D341Med (cell line): Measurements from ENCODE around the gene TMA7.
A peak's percentile ranks its signal among the peaks of the same experiment; 100 is the strongest.
"Not testable (repeated sequence)": the region's sequence is repeated elsewhere in the genome, so short reads cannot be mapped to it uniquely, and the experiment has no call there.

Experiments
- DNase-seq: peaks from one replicate; pipeline ENCODE4 v3.0.0; 2012; ENCODE audit warnings: low spot score

The TMA7 gene

DNA sequence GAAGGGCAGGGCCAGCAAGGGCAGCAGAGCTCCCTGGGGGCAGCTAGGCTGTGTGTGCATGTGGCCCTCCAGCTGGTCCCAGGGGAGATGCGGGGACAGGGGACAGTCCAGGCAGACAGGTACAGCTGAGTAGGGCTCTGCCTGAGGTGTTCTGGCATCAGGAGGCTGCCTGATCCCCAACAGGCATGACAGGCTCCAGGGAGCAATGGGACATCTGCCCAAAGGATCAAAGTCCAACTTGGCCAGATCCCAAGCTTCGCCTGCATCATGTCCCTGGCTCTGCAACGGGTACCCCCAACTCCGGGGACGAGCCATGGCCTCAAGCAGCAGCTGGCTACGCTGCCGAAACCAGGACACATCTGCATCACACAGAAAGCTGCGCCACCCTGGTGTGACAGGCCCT lies 28.3 kb downstream of the TMA7 start:
- no peak for DNase-seq

DNA sequence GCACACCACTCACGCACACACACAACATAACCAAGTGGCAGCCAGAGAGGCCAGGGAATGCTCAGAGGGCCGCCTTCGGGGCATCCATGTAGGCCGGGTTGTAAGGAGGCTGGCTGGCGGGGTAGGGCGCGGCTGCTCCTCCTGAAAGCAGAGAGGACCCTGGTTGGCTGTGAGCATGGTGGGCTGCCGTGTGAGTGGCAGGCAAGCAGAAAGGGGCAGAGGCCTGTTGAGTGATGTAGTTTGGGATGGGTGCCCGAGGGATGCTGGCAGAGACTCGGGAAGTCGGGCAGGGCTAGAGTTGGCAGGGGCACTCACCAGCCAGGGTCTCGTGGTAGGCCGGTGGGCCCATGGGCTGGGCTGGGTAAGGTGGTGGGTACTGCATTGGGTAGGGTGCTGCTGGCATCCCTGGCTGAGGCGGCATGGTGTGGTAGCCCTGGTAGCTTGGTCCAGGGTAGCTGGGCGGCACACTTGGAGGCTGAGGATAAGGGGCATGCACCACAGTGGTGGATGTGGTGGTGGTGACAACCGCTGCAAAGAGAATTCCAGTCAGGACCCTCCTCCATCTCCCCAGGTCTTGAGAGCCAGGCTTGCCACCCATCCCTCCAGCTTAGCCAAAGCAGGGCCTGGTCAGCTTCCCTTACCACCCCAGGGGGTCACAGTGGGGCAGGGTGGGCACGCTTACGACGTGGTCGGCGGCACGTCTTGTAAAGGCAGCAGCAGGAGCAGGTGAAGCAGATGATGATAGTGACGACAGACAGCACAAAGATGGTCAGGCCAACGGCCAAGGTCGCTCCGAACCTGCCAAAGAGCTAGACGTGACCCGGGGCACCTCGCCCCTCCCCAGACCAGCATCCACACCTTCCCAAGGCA lies 29.2 kb downstream of the TMA7 start:
- DNase-seq = no peak

DNA sequence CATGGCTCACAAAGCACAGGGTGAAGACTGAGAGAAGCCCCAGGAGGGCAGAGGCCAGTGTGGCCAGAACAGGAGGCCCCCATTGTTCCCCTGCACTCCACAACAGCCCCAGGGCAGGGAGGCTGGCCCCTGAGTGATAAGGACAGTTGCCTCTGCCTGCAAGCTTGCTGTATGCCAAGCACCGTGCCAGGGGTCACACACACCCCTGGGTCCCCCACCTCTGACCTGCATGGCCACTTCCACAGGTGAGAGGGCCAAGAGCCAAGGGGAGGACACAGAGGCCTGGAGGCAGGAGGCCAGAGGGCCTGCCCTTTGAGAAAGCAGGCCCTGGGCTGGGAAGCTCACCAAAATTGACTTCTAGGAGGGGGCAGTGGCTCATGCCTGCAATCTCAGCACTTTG lies 30.2 kb downstream of the TMA7 start:
- DNase-seq = no peak

DNA sequence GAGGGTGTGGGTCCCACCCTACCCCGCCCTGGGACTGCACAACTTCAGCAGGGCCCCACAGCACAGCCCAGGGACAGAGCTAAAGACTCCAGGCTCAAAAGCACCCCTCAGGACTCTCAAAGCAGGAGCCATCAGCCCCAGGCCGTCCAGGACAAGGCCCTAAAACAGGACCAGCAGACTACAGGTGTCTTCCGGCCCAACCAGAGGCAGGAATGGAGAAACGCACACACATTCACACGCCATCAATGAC lies 32.5 kb downstream of the TMA7 start:
- peak; percentile 69 for DNase-seq

DNA sequence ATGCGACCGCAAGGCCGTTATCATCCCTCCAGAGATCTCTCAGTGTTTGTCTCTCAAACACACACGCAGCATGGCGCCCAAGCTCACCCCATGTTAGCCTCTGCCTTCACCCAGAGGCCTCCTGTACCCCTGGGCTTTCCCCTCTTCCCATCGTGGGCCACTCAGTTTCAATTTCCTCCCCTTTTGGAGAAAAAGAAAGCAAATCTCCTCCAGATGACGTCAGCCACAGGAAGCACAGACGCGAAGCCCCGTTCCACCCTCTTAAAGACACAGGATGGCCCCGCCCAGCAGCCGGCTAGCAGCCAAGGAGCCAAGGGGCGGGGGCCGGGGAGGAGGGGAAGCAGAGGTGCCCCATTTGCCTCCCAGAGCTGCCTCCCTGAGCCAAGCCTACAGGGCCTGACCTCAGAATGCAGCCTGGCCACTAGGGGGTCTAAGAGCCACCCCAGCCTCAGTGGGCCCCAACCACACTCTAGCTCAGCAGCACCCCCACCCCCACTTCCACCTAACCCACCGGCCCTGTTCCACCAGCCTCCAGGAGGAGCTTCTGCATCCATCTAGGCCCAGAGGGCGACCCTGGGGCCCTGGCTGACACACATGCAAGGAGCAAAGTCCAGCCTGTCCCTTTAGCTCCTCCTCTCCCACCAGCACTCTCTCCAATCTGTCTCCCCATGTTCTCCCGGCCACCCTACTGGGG lies 33.0 kb downstream of the TMA7 start:
- DNase-seq = peak; percentile 96

DNA sequence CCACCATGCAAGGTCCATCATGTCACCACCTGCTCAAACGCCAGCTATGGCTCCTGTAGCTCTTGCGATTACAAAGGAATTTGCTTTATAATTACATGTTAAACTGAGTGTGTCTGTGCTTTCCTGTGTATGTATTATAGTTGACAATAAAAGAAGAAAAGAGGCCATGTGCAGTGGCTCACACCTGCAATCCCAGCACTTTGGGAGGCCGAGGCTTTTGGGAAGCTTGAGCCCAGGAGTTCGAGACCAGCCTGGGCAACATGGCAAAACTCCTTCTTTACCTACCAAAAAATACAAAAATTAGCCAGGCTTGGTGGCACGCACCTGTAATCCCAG lies 33.5 kb downstream of the TMA7 start:
- no peak for DNase-seq

DNA sequence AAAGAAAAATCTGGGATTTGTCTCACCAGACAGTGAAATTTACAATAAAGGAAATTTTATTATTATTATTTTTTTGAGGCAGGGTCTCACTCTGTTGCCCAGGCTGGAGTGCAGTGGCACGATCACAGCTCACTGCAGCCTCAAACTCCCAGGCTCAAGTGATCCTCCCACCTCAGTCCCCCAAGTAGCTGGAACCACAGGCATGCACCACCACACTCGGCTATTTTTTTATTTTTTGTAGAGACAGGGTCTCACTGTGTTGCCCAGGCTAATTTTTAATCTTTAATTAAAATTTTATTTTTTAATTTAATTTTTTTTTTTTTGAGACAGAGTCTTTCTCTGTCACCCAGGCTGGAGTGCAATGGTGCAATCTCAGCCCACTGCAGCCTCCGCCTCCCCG lies 34.0 kb downstream of the TMA7 start:
- DNase-seq = not testable (repeated sequence)

DNA sequence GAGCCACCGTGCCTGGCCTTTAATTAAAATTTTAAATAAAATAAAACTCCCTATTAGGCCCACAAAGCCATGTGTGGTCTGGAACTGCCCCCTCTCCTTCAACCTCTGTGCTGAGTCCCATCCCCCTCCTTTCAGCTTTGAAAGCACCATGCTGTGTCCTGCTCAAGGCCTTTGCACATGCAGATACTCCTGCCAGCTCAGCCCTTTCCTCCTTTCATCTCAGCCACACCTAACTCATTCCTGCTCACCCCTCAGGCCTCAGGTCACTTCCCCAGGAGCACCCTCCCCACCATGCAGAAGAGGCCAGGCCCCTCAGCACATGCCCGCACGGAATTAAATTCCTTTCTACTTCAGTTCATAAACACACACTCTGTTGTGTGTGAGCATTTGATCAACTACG lies 34.6 kb downstream of the TMA7 start:
- no peak for DNase-seq

DNA sequence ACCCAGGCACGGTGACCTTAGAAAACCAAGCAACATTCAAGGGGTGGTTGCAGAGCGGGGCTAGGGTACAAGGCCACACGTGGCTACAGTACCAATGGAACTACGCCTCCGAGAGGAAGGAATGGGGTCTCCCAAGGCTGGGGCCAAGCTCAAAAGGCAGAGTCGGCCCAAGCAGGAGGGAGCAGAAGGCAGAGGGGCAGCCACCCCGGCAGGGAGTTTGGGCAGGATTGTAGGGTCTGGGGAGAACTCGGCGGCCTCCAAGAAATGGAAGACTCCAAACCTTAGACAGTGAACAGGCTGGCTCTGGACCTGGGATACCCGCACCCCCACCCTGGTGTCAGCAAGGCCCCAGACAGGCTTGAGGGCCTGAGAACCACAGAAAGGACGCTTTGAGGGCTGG lies 35.1 kb downstream of the TMA7 start:
- DNase-seq = no peak

DNA sequence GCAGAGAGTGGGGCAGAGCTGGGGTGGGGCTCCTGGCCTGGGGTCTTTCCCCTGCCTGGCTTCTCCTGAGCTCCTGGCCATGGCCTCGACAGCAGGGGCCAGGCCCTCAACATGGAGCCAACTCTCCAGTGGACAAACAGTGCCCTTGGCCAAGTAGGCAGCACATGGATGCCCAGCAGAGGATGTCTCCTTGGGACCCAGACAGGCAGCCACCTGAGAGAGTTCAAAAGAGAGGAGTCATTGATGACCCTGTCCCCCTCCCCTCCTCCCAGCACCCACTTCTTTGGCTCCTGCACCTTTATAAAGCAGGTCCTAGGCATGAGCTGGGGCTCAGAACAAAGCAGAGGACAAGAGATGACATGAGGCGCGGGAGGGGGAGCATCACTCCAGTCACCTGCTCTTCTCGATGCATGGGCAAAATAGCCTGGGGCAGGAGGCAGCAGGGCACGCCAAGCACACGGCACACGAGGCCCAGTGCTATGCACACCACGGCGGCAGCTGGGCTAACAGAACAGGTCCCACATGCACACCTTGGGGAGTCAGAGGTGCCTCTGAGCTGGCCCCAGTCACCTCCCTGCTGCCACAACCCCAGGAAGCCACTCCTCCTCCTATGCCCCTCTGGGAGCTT lies 36.5 kb downstream of the TMA7 start:
- DNase-seq = no peak

DNA sequence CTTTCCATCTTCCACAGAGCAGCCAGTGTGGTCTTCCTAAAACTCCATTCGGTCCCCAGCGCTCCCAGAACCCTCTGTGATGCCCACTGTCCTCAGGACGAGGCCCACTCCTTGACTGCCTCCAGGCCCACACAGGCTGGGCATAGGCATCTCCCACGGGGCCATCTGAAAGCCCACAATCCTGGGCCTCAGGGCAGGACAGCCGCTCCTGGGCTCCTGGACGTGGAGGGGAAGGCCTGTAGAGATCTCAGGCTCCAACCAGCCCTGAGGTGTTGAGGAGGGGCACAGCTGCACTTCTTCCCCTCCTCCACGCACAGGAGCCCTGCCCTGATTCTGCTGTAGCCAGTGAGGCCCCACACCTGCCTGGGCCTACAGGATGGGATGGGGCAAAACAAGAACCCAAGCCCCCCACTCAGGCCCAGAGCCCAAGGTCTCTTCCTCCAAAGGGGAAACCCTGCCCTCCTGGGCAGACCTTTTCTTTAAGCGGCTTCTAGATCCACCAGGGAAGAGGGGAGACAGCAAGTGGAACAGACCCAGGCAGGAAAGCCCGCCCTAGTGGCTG lies 38.0 kb downstream of the TMA7 start:
- no peak for DNase-seq

DNA sequence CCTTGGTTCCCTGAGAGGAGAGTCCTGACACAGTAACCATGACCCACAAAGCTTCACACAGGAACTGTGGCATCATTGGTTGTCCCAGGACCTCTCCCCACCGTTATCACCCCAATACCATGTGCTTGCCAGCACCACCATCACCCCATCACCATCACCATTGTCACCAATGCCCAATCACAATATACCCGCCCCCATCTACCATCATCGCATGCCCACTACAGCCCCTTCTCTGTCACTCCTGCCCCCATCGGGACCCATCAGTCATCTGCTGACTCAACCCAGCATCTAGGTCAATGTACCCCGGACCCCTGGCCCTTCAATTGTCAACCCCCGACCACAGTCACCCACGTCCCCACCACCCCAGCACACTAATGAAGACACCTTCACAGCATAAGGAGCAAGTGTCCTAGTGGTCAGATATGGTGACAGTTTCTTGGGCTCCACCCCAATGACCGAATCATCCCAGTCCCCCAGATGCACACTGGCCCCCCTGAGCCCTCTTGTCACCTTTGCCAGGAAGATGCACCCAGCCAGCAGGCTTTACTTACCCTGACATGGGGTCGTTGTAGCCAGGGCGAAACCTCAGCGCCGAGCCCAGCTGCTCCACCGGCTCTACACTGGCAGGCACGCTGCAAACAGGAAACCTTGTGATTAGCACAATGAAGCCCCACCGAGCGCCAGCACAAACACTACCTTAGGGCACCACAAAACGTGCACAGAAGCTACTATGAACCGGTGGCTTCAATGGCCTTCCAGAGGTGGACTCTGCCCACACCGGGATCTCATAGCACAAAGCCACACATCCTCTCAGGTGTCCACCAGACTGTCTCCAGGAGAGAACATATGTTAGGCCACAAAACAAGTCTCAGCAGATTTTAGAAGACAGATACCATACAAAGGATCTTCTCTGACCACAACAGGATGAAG lies 38.8 kb downstream of the TMA7 start:
- DNase-seq = peak; percentile 10

DNA sequence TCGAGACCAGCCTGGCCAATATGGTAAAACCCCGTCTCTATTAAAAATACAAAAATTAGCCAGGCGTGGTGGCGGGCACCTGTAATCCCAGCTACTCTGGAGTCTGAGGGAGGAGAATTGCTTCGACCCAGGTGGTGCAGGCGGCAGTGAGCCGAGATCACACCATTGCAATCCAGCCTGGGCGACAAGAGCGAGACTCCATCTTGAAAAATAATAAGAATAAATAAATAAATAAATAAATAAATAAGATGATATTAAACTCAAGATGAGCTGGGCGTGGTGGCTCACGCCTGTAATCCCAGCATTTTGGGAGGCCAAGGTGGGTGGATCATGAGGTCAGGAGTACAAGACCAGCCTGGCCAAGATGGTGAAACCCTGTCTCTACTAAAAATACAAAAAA lies 40.8 kb downstream of the TMA7 start:
- not testable (repeated sequence) for DNase-seq

DNA sequence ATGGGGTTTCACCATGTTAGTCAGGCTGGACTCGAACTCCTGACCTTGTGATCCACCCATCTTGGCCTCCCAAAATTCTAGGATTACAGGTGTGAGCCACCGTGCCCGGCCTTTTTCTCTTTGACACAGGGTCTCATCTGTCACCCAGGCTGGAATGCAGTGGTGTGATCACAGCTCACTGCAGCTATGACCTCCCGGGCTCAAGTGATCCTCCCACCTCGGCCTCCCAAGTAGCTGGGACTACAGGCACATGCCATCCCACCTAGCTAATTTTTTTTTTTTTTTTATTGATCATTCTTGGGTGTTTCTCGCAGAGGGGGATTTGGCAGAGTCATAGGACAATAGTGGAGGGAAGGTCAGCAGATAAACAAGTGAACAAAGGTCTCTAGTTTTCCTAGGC lies 42.8 kb downstream of the TMA7 start:
- DNase-seq = not testable (repeated sequence)

DNA sequence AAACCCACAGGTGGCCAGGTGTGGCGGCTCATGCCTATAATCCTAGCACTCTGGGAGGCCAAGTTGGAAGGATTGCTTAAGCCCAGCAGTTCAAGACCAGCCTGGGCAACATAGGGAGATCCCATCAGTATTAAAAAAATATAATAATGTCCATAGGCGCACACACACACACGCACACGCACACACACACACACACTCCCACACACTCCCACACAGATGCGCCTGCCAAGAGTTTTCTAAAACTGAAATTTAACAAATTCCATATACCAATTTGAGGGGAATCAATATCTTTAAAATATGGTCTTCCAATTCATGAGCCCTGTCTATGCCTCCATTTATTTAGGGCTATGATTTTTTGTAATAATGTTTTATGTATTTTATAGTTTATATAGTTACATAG lies 46.9 kb downstream of the TMA7 start:
- no peak for DNase-seq

DNA sequence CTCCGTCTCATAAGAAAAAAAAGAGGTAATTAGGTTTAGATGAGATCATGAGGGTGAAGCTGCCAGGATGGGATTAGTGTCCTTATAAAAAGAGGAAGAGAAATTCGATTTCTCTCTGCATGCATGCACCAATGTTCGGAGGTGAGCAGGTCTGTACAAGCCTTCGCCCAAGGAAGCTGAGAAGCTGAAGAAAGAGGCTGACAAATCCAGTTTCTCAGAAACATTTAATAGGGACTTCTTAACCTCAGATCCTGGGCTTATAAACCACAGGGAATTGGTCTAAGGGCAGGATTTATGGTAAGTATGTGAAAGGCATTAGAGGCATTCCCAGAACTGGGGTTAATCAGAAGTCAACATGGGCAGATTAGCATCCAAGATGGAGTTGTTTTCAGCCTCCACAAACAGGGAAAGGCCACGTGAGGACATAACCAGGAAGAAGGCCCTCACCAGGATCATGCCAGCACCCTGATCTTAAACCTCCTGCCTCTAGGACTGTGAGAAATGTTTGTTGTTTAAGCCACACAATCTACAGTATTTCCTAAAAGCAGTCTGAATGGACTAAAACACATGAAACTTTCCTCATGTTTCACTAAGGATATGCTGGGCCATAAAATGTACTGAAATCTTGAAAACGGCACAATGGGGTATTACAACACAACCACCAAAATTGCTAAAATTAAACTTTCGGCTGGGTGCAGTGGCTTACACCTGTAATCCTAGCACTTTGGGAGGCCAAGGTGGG lies 52.6 kb downstream of the TMA7 start:
- DNase-seq = no peak

DNA sequence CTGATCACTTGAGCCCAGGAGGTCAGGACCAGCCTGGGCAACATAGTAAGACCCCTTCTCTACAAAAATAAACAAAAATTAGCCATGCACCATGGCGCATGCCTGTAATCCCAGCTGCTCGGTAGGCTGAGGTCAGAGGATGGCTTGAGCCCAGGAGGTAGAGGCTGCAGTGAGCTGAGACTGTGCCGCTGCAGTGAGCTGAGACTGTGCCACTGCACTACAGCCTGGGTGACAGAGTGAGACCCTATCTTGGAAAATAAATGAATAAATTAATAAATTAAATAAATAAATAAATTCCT lies 53.1 kb downstream of the TMA7 start:
- DNase-seq = no peak
